HepG2 (cell line): Measurements from ENCODE around the gene JTB. TPM values are rescaled to one million over a fixed set of nuclear protein-coding genes. Genes with fewer than 3 reads are reported as not detected.
A peak's percentile ranks its signal among the peaks of the same experiment; 100 is the strongest.

Source experiments
- AKAP8 ChIP-seq: sonication (generic); formaldehyde crosslinking; IDR thresholded peaks from 2 replicates; pipeline ENCODE4 v1.5.1; 2020; ENCODE audit warnings: mild to moderate bottlenecking, missing genetic modification reagents
- CCAR2 ChIP-seq: fragments of 200-400 bp; formaldehyde crosslinking; optimal IDR thresholded peaks from 2 replicates; pipeline ENCODE3; 2018; ENCODE audit warnings: low read depth, mild to moderate bottlenecking, low read length, moderate library complexity
- CREM ChIP-seq, 2 experiments: sonication (generic) in 1 of 2; formaldehyde crosslinking in 1 of 2; IDR thresholded peaks; 2 replicates each; pipeline versions ENCODE4 v1.4.0 to v1.6.1; 2016 to 2020; ENCODE audit warnings: antibody characterized with exemption in 1 of 2, mild to moderate bottlenecking in 1 of 2, missing genetic modification reagents in 1 of 2
- HDAC2 ChIP-seq: sonication (generic); formaldehyde crosslinking; IDR thresholded peaks from 2 replicates; pipeline ENCODE4 v1.4.0; 2020; ENCODE audit warnings: missing genetic modification reagents
- HNF4G ChIP-seq, 2 experiments: sonication (generic) in 1 of 2; formaldehyde crosslinking in 1 of 2; IDR thresholded peaks; 2 replicates each; pipeline versions ENCODE4 v1.4.0 to v1.6.1; 2011 to 2020; ENCODE audit warnings: borderline replicate concordance in 2 of 2, low read depth in 2 of 2, mild to moderate bottlenecking in 2 of 2, low read length in 1 of 2, missing genetic modification reagents in 1 of 2, moderate library complexity in 1 of 2
- HOXD1 ChIP-seq: sonication (generic); formaldehyde crosslinking; IDR thresholded peaks from 2 replicates; pipeline ENCODE4 v1.5.0; 2020; ENCODE audit warnings: missing genetic modification reagents
- KLF15 ChIP-seq: sonication (generic); formaldehyde crosslinking; IDR thresholded peaks from 2 replicates; pipeline ENCODE4 v1.8.1; 2023; ENCODE audit warnings: borderline replicate concordance, mild to moderate bottlenecking, inconsistent platforms, missing genetic modification reagents, mixed read lengths
- MEF2D ChIP-seq: sonication (generic); formaldehyde crosslinking; IDR thresholded peaks from 2 replicates; pipeline ENCODE4 v1.5.1; 2020; ENCODE audit warnings: mild to moderate bottlenecking, missing genetic modification reagents
- MLLT10 ChIP-seq: sonication (generic); formaldehyde crosslinking; IDR thresholded peaks from 2 replicates; pipeline ENCODE4 v1.4.0; 2020; ENCODE audit warnings: missing genetic modification reagents
- MYNN ChIP-seq: sonication (generic); formaldehyde crosslinking; IDR thresholded peaks from 2 replicates; pipeline ENCODE4 v1.4.0; 2020; ENCODE audit warnings: mild to moderate bottlenecking, low read depth, missing genetic modification reagents
- NFYC ChIP-seq: IDR thresholded peaks from 2 replicates; pipeline ENCODE4 v1.6.1; 2016; ENCODE audit warnings: missing genetic modification reagents, missing compliant biosample characterization
- RFX1 ChIP-seq: fragments of 450-650 bp; IDR thresholded peaks from 2 replicates; pipeline ENCODE4 v1.6.1; 2017
- SP140L ChIP-seq: sonication (generic); formaldehyde crosslinking; IDR thresholded peaks from 2 replicates; pipeline ENCODE4 v1.4.0; 2020; ENCODE audit warnings: missing genetic modification reagents, borderline replicate concordance
- TEAD3 ChIP-seq: optimal IDR thresholded peaks from 2 replicates; pipeline ENCODE3; 2016; ENCODE audit warnings: borderline replicate concordance
- U2AF2 ChIP-seq: fragments of 200-400 bp; formaldehyde crosslinking; IDR thresholded peaks from 2 replicates; pipeline ENCODE4 v1.6.1; 2017; ENCODE audit warnings: low read depth, mild to moderate bottlenecking, low read length
- ZNF292 ChIP-seq: sonication (generic); formaldehyde crosslinking; IDR thresholded peaks from 2 replicates; pipeline ENCODE4 v1.8.1; 2022; ENCODE audit warnings: mild to moderate bottlenecking, low read depth, missing genetic modification reagents, borderline replicate concordance
- ZNF296 ChIP-seq: sonication (generic); formaldehyde crosslinking; conservative IDR thresholded peaks from 2 replicates; pipeline ENCODE4 v1.5.0; 2020; ENCODE audit warnings: mild to moderate bottlenecking, missing genetic modification reagents
- ZNF350 ChIP-seq: sonication (generic); formaldehyde crosslinking; IDR thresholded peaks from 2 replicates; pipeline ENCODE4 v1.4.0; 2020; ENCODE audit warnings: mild to moderate bottlenecking, low read depth, missing genetic modification reagents, borderline replicate concordance
- ZNF431 ChIP-seq: sonication (generic); formaldehyde crosslinking; IDR thresholded peaks from 2 replicates; pipeline ENCODE4 v1.9.0; 2022; ENCODE audit warnings: missing genetic modification reagents, low read depth, mild to moderate bottlenecking, borderline replicate concordance
- ZNF570 ChIP-seq: sonication (generic); formaldehyde crosslinking; IDR thresholded peaks from 2 replicates; pipeline ENCODE4 v1.4.0; 2020; ENCODE audit warnings: mild to moderate bottlenecking, missing genetic modification reagents, borderline replicate concordance
- polyA plus RNA-seq, 8 experiments: library from polyadenylated mRNA; depleted of rRNA in 3 of 8; stranded (reverse) in 7 of 8; unstranded in 1 of 8; fragments of >200 nt; fragmentation: Illumina TruSeq in 4 of 8; extraction: Trizol in 4 of 8; gene quantifications; 2 replicates each; pipeline versions ENCODE4 v1.2.1 to v1.2.3, GENCODE V29; 2011 to 2016; ENCODE audit warnings: low read depth in 4 of 8, missing spikeins in 1 of 8, mixed read lengths in 1 of 8; ENCODE audit not compliant: insufficient read depth in 1 of 8
- total RNA-seq, 5 experiments: library from RNA; depleted of rRNA; stranded (reverse); fragments of >200 nt; fragmentation: Illumina TruSeq; extraction: Trizol; gene quantifications; 2 replicates each; pipeline ENCODE4 v1.2.3, GENCODE V29; 2016; ENCODE audit warnings: low read depth in 1 of 5
- TF ChIP-seq, protein P1 (sequence below): sonication (generic); formaldehyde crosslinking; IDR thresholded peaks from 2 replicates; pipeline ENCODE4 v1.4.0; 2020; ENCODE audit warnings: missing genetic modification reagents, borderline replicate concordance
- TF ChIP-seq, protein P2 (sequence below): sonication (generic); formaldehyde crosslinking; IDR thresholded peaks from 2 replicates; pipeline ENCODE4 v1.4.0; 2020; ENCODE audit warnings: mild to moderate bottlenecking, missing genetic modification reagents
- TF ChIP-seq, protein P3 (sequence below): IDR thresholded peaks from 2 replicates; pipeline ENCODE4 v1.6.1; 2016; ENCODE audit warnings: mild to moderate bottlenecking
- TF ChIP-seq, protein P4 (sequence below): sonication (generic); formaldehyde crosslinking; IDR thresholded peaks from 2 replicates; pipeline ENCODE4 v1.8.0; 2022; ENCODE audit warnings: mild to moderate bottlenecking, missing genetic modification reagents, moderate library complexity

JTB gene
- total and polyA plus RNA-seq, 2 of the 13 experiments (the other 11 are each of a cell fraction or from before 2014, with no cell fraction given): 96.7 to 99.2 TPM

DNA sequence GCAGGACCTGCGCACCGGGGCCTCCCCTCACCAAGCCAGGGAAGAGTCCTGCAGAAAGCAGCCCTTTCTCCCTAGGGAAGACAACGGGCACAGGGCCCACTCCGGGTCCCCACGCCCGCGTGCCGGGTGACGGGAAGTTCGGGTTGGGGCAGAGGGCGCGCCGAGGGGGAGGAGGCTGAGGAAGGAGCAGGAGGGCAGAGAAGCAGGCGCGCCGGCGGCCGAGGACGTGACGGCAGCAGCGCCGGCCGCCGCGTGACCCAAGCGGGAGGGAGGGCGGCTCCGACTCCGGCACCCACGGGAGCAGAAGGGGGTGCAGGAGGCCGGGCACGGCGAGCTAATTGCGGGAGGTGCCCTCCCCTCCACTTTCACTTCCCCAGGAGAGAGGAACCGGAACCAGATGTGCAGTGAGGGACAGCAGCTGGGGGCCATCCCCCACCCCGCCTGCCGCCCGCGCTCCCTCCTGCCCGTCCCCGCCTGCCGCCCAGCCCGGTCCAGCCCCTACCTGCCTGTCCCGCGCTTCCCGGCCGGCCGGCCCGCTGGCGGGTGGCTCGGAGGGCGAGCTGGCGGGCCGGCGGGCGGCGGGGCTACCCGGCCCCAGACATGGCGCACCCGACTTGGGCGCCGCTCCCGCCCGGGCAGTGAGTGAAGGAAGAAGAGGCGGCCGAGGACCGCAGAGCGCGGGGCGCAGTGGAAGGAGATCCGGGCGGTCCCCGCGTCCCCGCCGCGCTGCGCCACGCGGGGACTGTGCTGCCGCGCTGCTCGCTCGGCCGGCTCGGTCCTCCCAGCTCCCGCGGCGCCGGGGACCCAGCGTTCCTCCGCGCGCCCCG is 31.5 kb downstream of the JTB start (continued):
- TF ChIP-seq U2AF2 (no peak), ZNF296 (CRISPR knock-in tag) (no peak), MYNN (CRISPR knock-in tag) (no peak), TEAD3 (CRISPR knock-in tag) (no peak), SP140L (CRISPR knock-in tag) (no peak), MLLT10 (CRISPR knock-in tag) (no peak), NFYC (CRISPR knock-in tag) (no peak; the same call in 1 of the 2 replicates), HDAC2 (CRISPR knock-in tag) (peak; percentile 34; the same call in 1 of the 2 replicates), KLF15 (CRISPR knock-in tag) (no peak), RFX1 (no peak), MEF2D (no peak), CREM (IDR thresholded peaks at IDR 0.05) (no peak), CREM (CRISPR knock-in tag; IDR thresholded peaks at IDR 0.05) (no peak), CCAR2 (no peak), HNF4G (IDR thresholded peaks at IDR 0.05; ENCODE audit: borderline replicate concordance, low read depth, low read length) (peak; percentile 5), HNF4G (CRISPR knock-in tag; IDR thresholded peaks at IDR 0.05; ENCODE audit: borderline replicate concordance, low read depth) (no peak), ZNF350 (no peak; the same call in 1 of the 2 replicates), ZNF570 (CRISPR knock-in tag) (no peak), ZNF431 (no peak), HOXD1 (no peak), AKAP8 (CRISPR knock-in tag) (no peak), ZNF292 (CRISPR knock-in tag) (no peak)
- TF ChIP-seq, protein P1, sequence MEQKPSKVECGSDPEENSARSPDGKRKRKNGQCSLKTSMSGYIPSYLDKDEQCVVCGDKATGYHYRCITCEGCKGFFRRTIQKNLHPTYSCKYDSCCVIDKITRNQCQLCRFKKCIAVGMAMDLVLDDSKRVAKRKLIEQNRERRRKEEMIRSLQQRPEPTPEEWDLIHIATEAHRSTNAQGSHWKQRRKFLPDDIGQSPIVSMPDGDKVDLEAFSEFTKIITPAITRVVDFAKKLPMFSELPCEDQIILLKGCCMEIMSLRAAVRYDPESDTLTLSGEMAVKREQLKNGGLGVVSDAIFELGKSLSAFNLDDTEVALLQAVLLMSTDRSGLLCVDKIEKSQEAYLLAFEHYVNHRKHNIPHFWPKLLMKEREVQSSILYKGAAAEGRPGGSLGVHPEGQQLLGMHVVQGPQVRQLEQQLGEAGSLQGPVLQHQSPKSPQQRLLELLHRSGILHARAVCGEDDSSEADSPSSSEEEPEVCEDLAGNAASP (CRISPR knock-in tag): 0 out of 2 replicates have a peak, but pooled peaks have one; percentile 35
- TF ChIP-seq, protein P2, sequence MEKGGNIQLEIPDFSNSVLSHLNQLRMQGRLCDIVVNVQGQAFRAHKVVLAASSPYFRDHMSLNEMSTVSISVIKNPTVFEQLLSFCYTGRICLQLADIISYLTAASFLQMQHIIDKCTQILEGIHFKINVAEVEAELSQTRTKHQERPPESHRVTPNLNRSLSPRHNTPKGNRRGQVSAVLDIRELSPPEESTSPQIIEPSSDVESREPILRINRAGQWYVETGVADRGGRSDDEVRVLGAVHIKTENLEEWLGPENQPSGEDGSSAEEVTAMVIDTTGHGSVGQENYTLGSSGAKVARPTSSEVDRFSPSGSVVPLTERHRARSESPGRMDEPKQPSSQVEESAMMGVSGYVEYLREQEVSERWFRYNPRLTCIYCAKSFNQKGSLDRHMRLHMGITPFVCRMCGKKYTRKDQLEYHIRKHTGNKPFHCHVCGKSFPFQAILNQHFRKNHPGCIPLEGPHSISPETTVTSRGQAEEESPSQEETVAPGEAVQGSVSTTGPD (CRISPR knock-in tag): no peak
- TF ChIP-seq, protein P3, sequence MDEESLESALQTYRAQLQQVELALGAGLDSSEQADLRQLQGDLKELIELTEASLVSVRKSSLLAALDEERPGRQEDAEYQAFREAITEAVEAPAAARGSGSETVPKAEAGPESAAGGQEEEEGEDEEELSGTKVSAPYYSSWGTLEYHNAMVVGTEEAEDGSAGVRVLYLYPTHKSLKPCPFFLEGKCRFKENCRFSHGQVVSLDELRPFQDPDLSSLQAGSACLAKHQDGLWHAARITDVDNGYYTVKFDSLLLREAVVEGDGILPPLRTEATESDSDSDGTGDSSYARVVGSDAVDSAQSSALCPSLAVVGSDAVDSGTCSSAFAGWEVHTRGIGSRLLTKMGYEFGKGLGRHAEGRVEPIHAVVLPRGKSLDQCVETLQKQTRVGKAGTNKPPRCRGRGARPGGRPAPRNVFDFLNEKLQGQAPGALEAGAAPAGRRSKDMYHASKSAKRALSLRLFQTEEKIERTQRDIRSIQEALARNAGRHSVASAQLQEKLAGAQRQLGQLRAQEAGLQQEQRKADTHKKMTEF (CRISPR knock-in tag): peak; percentile 26; the same call in 1 of the 2 replicates
- TF ChIP-seq, protein P4, sequence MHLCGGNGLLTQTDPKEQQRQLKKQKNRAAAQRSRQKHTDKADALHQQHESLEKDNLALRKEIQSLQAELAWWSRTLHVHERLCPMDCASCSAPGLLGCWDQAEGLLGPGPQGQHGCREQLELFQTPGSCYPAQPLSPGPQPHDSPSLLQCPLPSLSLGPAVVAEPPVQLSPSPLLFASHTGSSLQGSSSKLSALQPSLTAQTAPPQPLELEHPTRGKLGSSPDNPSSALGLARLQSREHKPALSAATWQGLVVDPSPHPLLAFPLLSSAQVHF (CRISPR knock-in tag): no peak
